Central memory CD8-positive, alpha-beta T cell (primary cell): Measurements from ENCODE around the gene DENND4A.
"Not testable (repeated sequence)": the region's sequence is repeated elsewhere in the genome, so short reads cannot be mapped to it uniquely, and the experiment has no call there.

Experiments used
- ATAC-seq: fragments of 150-1000 bp; cut with Tn5 transposase; replicated peaks from 2 replicates; pipeline ENCODE4 v1.10.0; 2022; ENCODE audit warnings: mild to moderate bottlenecking, moderate FRiP score, moderate number of reproducible peaks; ENCODE audit not compliant: poor library complexity, severe bottlenecking; ENCODE audit errors: extremely low read depth
- DNase-seq, 2 donors: peaks; one replicate each; pipeline ENCODE4 v3.0.0; 2021; ENCODE audit warnings: low spot score in 2 of 2
- H3K27ac Mint-ChIP-seq: one replicate; pipeline ENCODE4 v1.8.0; 2022; ENCODE audit warnings: low read depth, mild to moderate bottlenecking, moderate library complexity, mixed read lengths
- H3K27me3 Mint-ChIP-seq: one replicate; pipeline ENCODE4 v1.8.0; 2022; ENCODE audit warnings: mixed read lengths
- H3K36me3 Mint-ChIP-seq: one replicate; pipeline ENCODE4 v1.8.0; 2022; ENCODE audit warnings: mild to moderate bottlenecking, moderate library complexity, mixed read lengths; ENCODE audit not compliant: insufficient read depth
- H3K4me1 Mint-ChIP-seq: one replicate; pipeline ENCODE4 v1.8.0; 2022; ENCODE audit warnings: mixed read lengths
- H3K4me3 Mint-ChIP-seq: one replicate; pipeline ENCODE4 v1.8.0; 2022; ENCODE audit warnings: mild to moderate bottlenecking, moderate library complexity, mixed read lengths
- H3K9me3 Mint-ChIP-seq: one replicate; pipeline ENCODE4 v1.8.0; 2022; ENCODE audit warnings: mixed read lengths

The DENND4A gene

DNA sequence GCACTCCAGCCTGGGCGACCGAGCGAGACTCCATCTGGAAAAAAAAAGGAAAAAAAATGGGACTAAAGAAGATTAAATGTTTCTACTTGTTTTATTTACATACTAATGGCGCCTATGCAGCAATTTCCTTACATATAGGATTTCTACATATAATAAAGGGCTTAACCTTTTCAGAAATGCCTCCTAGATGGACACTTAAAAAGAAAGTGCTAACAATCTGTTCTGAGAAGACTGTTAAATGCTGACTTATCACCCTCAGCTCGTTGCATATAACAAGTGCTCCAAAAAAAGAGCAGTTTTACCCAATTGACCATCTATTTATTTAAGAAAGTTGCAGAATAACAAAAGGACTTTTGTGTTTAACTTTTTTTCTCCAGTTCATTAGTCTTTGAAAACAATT is 32.7 kb downstream of the DENND4A start:
- H3K9me3 Mint-ChIP-seq = no peaks in the 10 kb centered on the region
- ATAC-seq = no peak
- peaks cover 22% of the 10 kb centered on the region for H3K36me3 Mint-ChIP-seq
- DNase-seq = no peak
- H3K4me3 Mint-ChIP-seq = no peak overlapping the region
- no peaks in the 10 kb centered on the region for H3K27me3 Mint-ChIP-seq
- H3K27ac Mint-ChIP-seq = no peak overlapping the region
- H3K4me1 Mint-ChIP-seq = peaks cover 27% of the 10 kb centered on the region

DNA sequence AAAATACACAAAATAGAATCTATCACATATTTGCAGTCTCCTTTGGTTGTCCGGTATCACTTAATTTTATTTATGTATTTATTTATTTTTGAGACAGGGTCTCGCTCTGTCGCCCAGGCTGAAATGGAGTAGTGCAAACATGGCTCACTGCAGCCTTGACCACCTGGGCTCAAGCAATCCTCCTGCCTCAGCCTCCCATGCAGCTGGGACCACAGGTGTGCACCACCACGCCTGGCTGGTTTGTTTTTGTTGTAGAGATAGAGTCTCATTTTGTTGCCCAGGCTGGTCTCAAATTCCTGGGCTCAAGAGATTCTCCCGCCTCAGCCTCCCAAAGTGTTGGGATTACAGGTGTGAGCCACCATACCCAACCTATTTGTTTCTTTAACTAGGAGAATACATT is 33.9 kb downstream of the DENND4A start:
- no peak overlapping the region for H3K4me3 Mint-ChIP-seq
- peaks cover 25% of the 10 kb centered on the region for H3K4me1 Mint-ChIP-seq
- H3K27ac Mint-ChIP-seq = no peak overlapping the region
- H3K36me3 Mint-ChIP-seq = peaks cover 20% of the 10 kb centered on the region
- DNase-seq (no peak), ATAC-seq (no peak)
- no peaks in the 10 kb centered on the region for H3K27me3 Mint-ChIP-seq
- no peaks in the 10 kb centered on the region for H3K9me3 Mint-ChIP-seq

DNA sequence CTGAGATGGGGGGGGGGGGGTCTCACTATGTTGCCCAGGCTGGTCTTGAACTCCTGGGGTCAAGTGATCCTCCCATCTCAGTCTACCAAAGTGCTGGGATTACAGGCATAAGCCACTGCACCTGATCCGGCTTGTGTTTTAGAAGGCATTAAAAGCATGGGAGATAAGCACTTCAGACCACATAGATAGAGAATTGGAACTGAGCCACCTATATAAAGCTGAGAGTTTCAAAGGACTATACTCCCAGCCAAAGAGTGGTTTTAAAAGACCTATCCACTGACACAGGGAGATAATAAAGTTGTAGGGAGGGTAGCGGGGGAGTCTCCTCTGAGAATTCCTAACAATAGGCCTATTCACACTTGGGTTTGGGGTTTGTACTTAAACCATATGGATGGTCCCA is 34.8 kb downstream of the DENND4A start:
- peaks cover 15% of the 10 kb centered on the region for H3K4me1 Mint-ChIP-seq
- peaks cover 22% of the 10 kb centered on the region for H3K36me3 Mint-ChIP-seq
- ATAC-seq = no peak
- H3K4me3 Mint-ChIP-seq = no peak overlapping the region
- H3K27me3 Mint-ChIP-seq = no peaks in the 10 kb centered on the region
- H3K27ac Mint-ChIP-seq = no peak overlapping the region
- H3K9me3 Mint-ChIP-seq = no peaks in the 10 kb centered on the region
- no peak for DNase-seq

DNA sequence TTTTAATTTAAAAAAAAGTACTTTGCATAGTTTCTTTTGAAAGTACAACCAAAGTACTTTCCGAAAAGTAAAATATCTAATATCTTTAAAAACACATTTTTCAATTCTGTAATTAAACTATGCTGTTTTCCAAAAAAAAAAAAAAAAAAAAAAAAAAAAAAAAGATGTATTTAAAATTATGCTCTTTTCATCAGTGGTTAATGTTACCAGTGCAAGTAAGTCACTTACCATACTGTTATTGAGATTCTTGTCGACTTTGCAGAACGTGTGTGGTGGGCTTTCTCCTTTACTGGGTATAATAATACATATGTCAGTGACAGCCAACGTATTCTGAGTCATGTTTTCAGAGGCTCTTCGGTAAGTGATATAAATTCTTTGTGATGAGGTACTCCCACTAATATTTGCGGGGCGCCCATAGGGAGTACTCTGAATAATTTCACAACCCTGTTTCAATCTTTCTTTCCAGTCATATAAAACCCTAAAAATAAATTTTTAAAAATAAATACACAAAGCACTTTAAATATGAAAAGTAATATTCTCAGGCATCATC is 39.9 kb downstream of the DENND4A start:
- peaks cover 37% of the 10 kb centered on the region for H3K36me3 Mint-ChIP-seq
- peak overlapping the region; percentile 22 for H3K27ac Mint-ChIP-seq
- H3K9me3 Mint-ChIP-seq = no peaks in the 10 kb centered on the region

DNA sequence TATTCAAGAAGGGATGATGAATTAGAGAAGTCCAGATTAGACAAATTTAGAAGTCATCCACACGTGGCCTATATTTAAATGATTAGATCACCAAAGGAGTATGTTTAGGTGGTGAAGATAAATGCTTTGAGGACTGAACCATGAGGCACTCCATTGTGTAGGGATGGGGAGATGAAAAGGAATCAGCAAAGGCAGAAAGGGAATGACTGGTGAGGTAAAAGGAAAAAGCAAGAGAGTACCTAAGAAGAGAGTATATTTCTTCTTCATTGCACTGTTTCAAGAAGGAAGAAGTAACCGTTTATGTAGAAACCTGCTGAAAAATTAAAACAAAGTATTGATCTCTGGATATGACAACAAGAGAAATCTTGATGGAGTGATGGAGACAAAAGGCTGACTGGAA is 40.7 kb downstream of the DENND4A start:
- Mint-ChIP-seq H3K27ac (peak overlapping the region; percentile 22), H3K4me1 (peaks cover 17% of the 10 kb centered on the region), H3K9me3 (no peaks in the 10 kb centered on the region), H3K36me3 (peaks cover 34% of the 10 kb centered on the region), H3K4me3 (no peak overlapping the region), H3K27me3 (no peaks in the 10 kb centered on the region)
- DNase-seq (no peak), ATAC-seq (no peak)

More for the DNA sequence above, 39.9 kb downstream of the DENND4A start:
- no peak overlapping the region for H3K4me3 Mint-ChIP-seq
- no peaks in the 10 kb centered on the region for H3K27me3 Mint-ChIP-seq
- no peak for ATAC-seq
- peaks cover 17% of the 10 kb centered on the region for H3K4me1 Mint-ChIP-seq
- DNase-seq = no peak

DNA sequence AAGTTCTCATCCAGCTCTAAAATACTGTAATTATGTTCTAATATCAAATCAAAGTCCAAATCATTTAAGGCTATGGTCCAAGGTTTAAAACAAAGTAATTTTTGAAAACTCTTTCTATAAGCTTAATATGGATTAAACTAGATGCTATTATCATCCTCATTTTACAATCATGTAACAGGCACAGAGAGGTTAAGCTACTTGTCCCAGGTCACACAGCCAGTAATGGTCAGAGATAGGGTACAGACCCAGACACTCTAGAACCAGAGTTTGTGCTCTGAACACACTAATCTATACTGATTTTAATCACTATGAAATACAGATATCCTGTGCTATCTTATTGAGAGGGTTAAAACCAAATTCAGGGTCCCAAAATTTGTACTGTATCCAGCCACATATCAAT is 44.8 kb downstream of the DENND4A start:
- no peaks in the 10 kb centered on the region for H3K27me3 Mint-ChIP-seq
- H3K27ac Mint-ChIP-seq = no peak overlapping the region
- no peak overlapping the region for H3K4me3 Mint-ChIP-seq
- DNase-seq = no peak
- H3K4me1 Mint-ChIP-seq = peaks cover 24% of the 10 kb centered on the region
- H3K9me3 Mint-ChIP-seq = no peaks in the 10 kb centered on the region
- H3K36me3 Mint-ChIP-seq = peaks cover 34% of the 10 kb centered on the region
- no peak for ATAC-seq

DNA sequence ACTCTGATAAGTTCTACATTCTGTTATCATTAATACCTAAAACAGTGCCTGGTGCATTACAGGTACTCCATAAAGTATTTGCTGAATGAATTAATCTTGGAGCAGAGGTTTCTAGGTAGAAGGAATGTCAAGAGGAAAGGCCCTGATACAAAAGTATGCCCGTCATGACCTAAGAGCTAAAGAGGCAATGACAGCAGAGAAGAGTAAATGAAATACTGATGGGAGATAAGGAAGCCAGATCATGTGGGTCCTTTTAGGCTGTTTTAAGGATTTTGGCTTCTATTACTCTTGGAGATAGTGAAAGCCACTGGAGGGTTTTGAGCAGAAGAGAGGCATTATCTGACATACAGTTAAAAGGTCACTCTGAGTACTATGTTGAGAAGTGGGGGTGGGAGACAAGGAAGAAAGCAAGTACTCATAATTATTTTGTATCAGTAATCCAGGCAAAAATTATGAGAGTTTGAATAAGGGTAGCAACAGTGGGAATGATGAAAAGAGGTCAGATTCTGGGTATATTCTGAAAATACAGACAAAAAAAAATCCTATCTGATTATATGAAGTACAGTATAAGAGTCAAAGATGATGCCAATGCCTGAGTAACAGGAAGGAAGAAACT is 48.3 kb downstream of the DENND4A start:
- Mint-ChIP-seq H3K27ac (no peak overlapping the region), H3K4me1 (peaks cover 14% of the 10 kb centered on the region), H3K9me3 (no peaks in the 10 kb centered on the region), H3K36me3 (peaks cover 35% of the 10 kb centered on the region), H3K4me3 (no peak overlapping the region), H3K27me3 (no peaks in the 10 kb centered on the region)
- no peak for ATAC-seq
- no peak for DNase-seq

DNA sequence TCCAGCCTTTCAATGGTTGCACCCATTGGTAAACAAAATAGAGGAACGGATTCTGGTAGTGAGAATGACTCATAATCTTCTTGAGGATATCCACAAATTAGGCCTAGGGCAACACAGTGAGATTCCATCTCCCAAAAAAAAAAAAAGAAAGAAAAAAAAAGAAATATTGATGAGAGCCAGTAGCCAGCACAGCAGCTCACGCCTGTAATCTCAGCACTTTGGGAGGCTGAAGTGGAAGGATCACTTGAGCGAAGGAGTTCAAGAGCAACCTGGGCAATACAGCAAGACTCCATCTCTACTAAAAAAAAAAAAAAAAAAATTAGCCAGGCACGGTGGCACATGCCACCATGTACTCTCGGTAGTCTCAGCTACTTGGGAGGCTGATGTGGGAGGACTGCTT is 51.9 kb downstream of the DENND4A start:
- ATAC-seq = no peak
- peaks cover 14% of the 10 kb centered on the region for H3K4me1 Mint-ChIP-seq
- peaks cover 44% of the 10 kb centered on the region for H3K36me3 Mint-ChIP-seq
- H3K27me3 Mint-ChIP-seq = no peaks in the 10 kb centered on the region
- peak overlapping the region; percentile 16 for H3K27ac Mint-ChIP-seq
- no peak overlapping the region for H3K4me3 Mint-ChIP-seq
- H3K9me3 Mint-ChIP-seq = no peaks in the 10 kb centered on the region
- no peak for DNase-seq

DNA sequence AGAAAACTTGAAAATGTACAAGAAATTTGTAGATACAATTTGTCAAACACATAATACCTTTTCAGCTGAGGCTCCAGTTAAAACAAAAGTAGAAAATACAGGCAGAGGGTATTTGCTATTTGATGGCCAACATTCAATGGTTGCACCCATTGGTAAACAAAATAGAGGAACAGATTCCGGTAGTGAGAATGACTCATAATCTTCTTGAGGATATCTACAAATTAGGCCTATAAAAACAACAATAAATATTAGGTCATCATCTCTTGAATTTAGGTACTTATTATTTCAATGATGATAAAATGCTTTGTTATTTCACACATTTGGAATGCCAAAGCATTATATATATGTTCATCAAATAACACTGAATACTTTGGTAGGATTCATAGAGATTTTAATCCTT is 53.4 kb downstream of the DENND4A start:
- H3K27ac Mint-ChIP-seq = no peak overlapping the region
- no peaks in the 10 kb centered on the region for H3K9me3 Mint-ChIP-seq
- no peak for DNase-seq
- H3K4me3 Mint-ChIP-seq = no peak overlapping the region
- ATAC-seq = no peak
- peaks cover 7% of the 10 kb centered on the region for H3K4me1 Mint-ChIP-seq
- H3K27me3 Mint-ChIP-seq = no peaks in the 10 kb centered on the region
- H3K36me3 Mint-ChIP-seq = peaks cover 41% of the 10 kb centered on the region

DNA sequence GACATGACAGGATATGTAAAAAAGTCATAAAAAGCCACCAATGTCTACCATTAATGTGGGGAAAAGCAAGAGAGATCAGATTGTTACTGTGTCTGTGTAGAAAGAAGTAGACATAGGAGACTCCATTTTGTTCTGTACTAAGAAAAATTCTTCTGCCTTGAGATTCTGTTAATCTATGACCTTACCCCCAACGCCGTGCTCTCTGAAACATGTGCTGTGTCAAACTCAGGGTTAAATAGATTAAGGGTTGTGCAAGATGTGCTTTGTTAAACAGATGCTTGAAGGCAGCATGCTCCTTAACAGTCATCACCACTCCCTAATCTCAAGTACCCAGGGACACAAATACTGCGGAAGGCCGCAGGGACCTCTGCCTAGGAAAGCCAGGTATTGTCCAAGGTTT is 58.5 kb downstream of the DENND4A start:
- not testable (repeated sequence) for H3K9me3 Mint-ChIP-seq, ATAC-seq, H3K4me3 Mint-ChIP-seq, H3K4me1 Mint-ChIP-seq, DNase-seq, H3K27me3 Mint-ChIP-seq, H3K27ac Mint-ChIP-seq
- H3K36me3 Mint-ChIP-seq = peaks cover 27% of the 10 kb centered on the region

DNA sequence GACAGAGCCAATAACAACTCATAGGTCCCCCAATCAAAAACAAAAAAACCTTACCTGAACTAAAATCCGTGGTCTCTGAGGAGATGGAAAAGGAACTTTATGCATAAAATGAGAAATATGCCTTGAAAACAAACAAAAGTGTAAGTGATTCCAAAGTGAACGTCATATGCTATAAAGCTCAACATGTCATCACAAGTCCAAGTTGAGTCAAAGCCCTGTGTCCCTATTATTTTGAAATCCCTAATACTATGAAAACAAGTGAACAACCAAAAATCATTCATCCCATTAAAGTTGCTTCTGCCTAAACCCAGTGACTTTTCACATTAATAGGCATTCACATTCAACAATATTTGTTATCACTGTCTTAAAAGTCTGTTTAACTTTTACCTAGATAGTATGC is 59.4 kb downstream of the DENND4A start:
- Mint-ChIP-seq H3K4me1 (peaks cover 4% of the 10 kb centered on the region), H3K27ac (no peak overlapping the region), H3K9me3 (no peaks in the 10 kb centered on the region), H3K36me3 (peaks cover 28% of the 10 kb centered on the region), H3K27me3 (no peaks in the 10 kb centered on the region), H3K4me3 (no peak overlapping the region)
- ATAC-seq (no peak), DNase-seq (no peak)

DNA sequence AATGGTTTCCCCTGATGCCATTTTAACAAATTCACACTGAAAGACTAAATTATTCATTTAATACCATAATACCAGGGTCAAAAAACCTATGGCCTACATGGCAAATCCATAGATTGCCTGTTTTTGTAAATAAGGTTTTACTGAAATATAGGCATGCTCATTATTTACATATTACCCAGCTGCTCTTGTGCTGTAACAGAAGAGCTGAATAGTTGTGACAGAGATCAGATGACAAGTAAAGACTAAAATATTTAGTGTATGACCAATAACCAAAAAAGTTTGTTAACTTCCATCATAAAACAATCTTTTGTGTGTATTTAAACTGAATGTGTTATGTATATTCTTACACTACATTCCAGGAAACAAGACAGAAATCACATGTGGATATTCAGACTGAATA is 60.2 kb downstream of the DENND4A start:
- no peak overlapping the region for H3K4me3 Mint-ChIP-seq
- no peaks in the 10 kb centered on the region for H3K9me3 Mint-ChIP-seq
- peaks cover 4% of the 10 kb centered on the region for H3K4me1 Mint-ChIP-seq
- H3K36me3 Mint-ChIP-seq = peaks cover 25% of the 10 kb centered on the region
- no peaks in the 10 kb centered on the region for H3K27me3 Mint-ChIP-seq
- no peak for ATAC-seq
- no peak for DNase-seq
- H3K27ac Mint-ChIP-seq = no peak overlapping the region

DNA sequence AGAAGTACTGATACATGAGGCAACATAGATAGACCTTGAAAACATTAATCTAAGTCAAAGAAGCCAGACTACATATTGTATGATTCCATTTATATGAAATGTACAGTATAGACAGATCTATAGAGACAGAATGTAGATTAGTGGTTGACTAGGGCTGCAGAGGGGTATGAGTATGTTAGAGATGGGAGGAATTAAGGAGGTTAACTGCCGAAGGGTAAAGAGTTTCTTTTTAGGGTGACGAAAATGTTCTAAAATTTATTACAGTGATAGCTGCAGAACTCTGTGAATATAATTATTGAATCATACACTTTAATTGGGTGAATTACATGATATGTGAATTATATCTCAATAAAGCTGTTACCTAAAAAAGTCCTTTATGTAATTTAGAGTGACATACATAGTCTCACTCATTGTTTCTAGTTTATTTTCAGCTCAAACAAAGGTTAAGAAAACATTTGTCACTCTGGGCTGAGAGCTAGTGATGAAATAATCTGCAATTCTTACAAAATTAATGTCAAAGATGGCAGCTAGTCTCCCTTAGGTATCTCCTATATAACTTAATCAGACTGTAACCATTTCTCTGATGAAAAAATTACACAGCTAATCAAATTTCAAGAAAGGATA is 61.4 kb downstream of the DENND4A start:
- no peak overlapping the region for H3K4me3 Mint-ChIP-seq
- H3K9me3 Mint-ChIP-seq = no peaks in the 10 kb centered on the region
- no peak overlapping the region for H3K27ac Mint-ChIP-seq
- DNase-seq (no peak), ATAC-seq (no peak)
- peaks cover 28% of the 10 kb centered on the region for H3K36me3 Mint-ChIP-seq
- H3K27me3 Mint-ChIP-seq = no peaks in the 10 kb centered on the region
- peaks cover 4% of the 10 kb centered on the region for H3K4me1 Mint-ChIP-seq
